Measurements from ENCODE around the gene PPP2R5C.

Gene PPP2R5C

GRCh38 chr14:101893759-101894158, 132.2 kb downstream of the PPP2R5C start:
- DNase-seq (no peak), ATAC-seq (ENCODE audit: insufficient read depth, low read depth) (no peak)
- no peak overlapping the region for H3K4me3 ChIP-seq (ENCODE audit: low read depth in 1 of 2, low read length in 2 of 2)
- H3K4me1 ChIP-seq (ENCODE audit: insufficient read depth, low read length) = no peaks in the 10 kb centered on the region
- H3K27ac ChIP-seq (ENCODE audit: low read length) = no peak overlapping the region
- no peaks in the 10 kb centered on the region for H3K27me3 ChIP-seq (ENCODE audit: insufficient read depth, low read length, poor library complexity)
- no peak overlapping the region for H3K9ac ChIP-seq (ENCODE audit: low read depth, low read length)
- H3K36me3 ChIP-seq (ENCODE audit: insufficient read depth, low read length) = peaks cover 91% of the 10 kb centered on the region
- TF ChIP-seq CTCF (IDR thresholded peaks at IDR 0.05; ENCODE audit: borderline replicate concordance, extremely low read depth, low read length, poor library complexity, severe bottlenecking) (no peak), EZH2 (IDR thresholded peaks at IDR 0.05; ENCODE audit: borderline replicate concordance, low read depth, low read length, severe bottlenecking) (no peak)
- H3K9me3 ChIP-seq (ENCODE audit: insufficient read depth, low read length, severe bottlenecking) = no peaks in the 10 kb centered on the region
- no peaks in the 10 kb centered on the region for H4K20me1 ChIP-seq (ENCODE audit: insufficient read depth, low read length)
- no peak overlapping the region for H2AFZ ChIP-seq (ENCODE audit: low read depth, low read length)
- no peak overlapping the region for H3K4me2 ChIP-seq (ENCODE audit: insufficient read depth, low read length)
- no peaks in the 10 kb centered on the region for H3K79me2 ChIP-seq (ENCODE audit: insufficient read depth, low read length)

GRCh38 chr14:101894365-101895081, 133.0 kb downstream of the PPP2R5C start:
- Histone ChIP-seq H3K36me3 (ENCODE audit: insufficient read depth, low read length) (peaks cover 91% of the 10 kb centered on the region), H3K27me3 (ENCODE audit: insufficient read depth, low read length, poor library complexity) (no peaks in the 10 kb centered on the region), H3K9me3 (ENCODE audit: insufficient read depth, low read length, severe bottlenecking) (no peaks in the 10 kb centered on the region), H3K79me2 (ENCODE audit: insufficient read depth, low read length) (no peaks in the 10 kb centered on the region), H3K27ac (ENCODE audit: low read length) (no peak overlapping the region), H3K9ac (ENCODE audit: low read depth, low read length) (no peak overlapping the region), H2AFZ (ENCODE audit: low read depth, low read length) (no peak overlapping the region), H4K20me1 (ENCODE audit: insufficient read depth, low read length) (no peaks in the 10 kb centered on the region), H3K4me2 (ENCODE audit: insufficient read depth, low read length) (no peak overlapping the region), H3K4me3 (ENCODE audit: low read depth in 1 of 2, low read length in 2 of 2) (no peak overlapping the region), H3K4me1 (ENCODE audit: insufficient read depth, low read length) (no peaks in the 10 kb centered on the region)
- no peak for DNase-seq
- TF ChIP-seq CTCF (IDR thresholded peaks at IDR 0.05; ENCODE audit: borderline replicate concordance, extremely low read depth, low read length, poor library complexity, severe bottlenecking) (no peak), EZH2 (IDR thresholded peaks at IDR 0.05; ENCODE audit: borderline replicate concordance, low read depth, low read length, severe bottlenecking) (no peak)
- no peak for ATAC-seq (ENCODE audit: insufficient read depth, low read depth)

- Histone ChIP-seq H3K36me3 (ENCODE audit: insufficient read depth, low read length) (peaks cover 91% of the 10 kb centered on the region), H4K20me1 (ENCODE audit: insufficient read depth, low read length) (no peaks in the 10 kb centered on the region), H3K27me3 (ENCODE audit: insufficient read depth, low read length, poor library complexity) (no peaks in the 10 kb centered on the region), H3K4me1 (ENCODE audit: insufficient read depth, low read length) (no peaks in the 10 kb centered on the region), H3K4me2 (ENCODE audit: insufficient read depth, low read length) (no peak overlapping the region), H3K4me3 (ENCODE audit: low read depth in 1 of 2, low read length in 2 of 2) (no peak overlapping the region), H3K9ac (ENCODE audit: low read depth, low read length) (no peak overlapping the region), H3K9me3 (ENCODE audit: insufficient read depth, low read length, severe bottlenecking) (no peaks in the 10 kb centered on the region), H2AFZ (ENCODE audit: low read depth, low read length) (no peak overlapping the region), H3K27ac (ENCODE audit: low read length) (no peak overlapping the region), H3K79me2 (ENCODE audit: insufficient read depth, low read length) (no peaks in the 10 kb centered on the region)
- no peak for DNase-seq
- TF ChIP-seq EZH2 (IDR thresholded peaks at IDR 0.05; ENCODE audit: borderline replicate concordance, low read depth, low read length, severe bottlenecking) = no peak
- TF ChIP-seq CTCF (IDR thresholded peaks at IDR 0.05; ENCODE audit: borderline replicate concordance, extremely low read depth, low read length, poor library complexity, severe bottlenecking) = no peak
- ATAC-seq (ENCODE audit: insufficient read depth, low read depth) = no peak
These were observed 133.7 kb downstream of the PPP2R5C start for GRCh38 chr14:101895256-101895655.

Measured in DND-41 (cell line).